NCI-H2227 (cell line): Measurements from ENCODE around the gene APOBEC4.

Source experiments
- DNase-seq: peaks from one replicate; lab custom pipeline; 2025; ENCODE audit not compliant: unreplicated experiment; lab: John Stamatoyannopoulos, UW

Gene APOBEC4

GRCh38 chr1:183604815-183605214, 48.3 kb downstream of the APOBEC4 start:
- DNase-seq = no peak

- DNase-seq = peak; percentile 7
Measured at GRCh38 chr1:183604038-183604808, 48.9 kb downstream of the APOBEC4 start.

- DNase-seq = no peak
Measured at GRCh38 chr1:183602510-183602909, 50.6 kb downstream of the APOBEC4 start.

GRCh38 chr1:183600634-183601033, 52.5 kb downstream of the APOBEC4 start:
- DNase-seq = no peak

GRCh38 chr1:183600136-183600535, 53.0 kb downstream of the APOBEC4 start:
- no peak for DNase-seq

GRCh38 chr1:183598386-183598785, 54.7 kb downstream of the APOBEC4 start:
- DNase-seq = no peak

GRCh38 chr1:183597656-183598347, 55.3 kb downstream of the APOBEC4 start:
- DNase-seq = no peak

GRCh38 chr1:183596500-183596899, 56.6 kb downstream of the APOBEC4 start:
- DNase-seq = no peak
